ENCODE results near the gene COASY. TPM values are rescaled to one million over a fixed set of nuclear protein-coding genes. Genes with fewer than 3 reads are reported as not detected.

The COASY gene
- total RNA-seq, 2 experiments from 2014 or later: 37.8 to 40.7 TPM

DNA sequence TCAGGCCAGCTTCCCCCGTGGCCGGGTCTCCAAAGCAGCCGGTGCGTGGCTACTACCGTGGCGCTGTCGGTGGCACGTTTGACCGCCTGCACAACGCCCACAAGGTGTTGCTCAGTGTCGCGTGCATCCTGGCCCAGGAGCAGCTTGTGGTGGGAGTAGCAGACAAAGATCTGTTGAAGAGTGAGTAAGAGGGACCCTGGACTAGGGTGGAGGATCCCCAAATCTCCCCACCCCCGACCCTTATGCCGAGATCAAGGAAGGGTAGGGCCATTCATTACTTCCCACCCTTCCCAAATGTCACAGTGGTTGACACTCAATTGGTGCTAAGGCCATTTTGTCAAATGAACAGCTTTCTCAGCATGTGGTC lies 1.2 kb downstream of the COASY start:
- peaks cover 55% of the 10 kb centered on the region for H3K4me1 ChIP-seq (ENCODE audit: insufficient read depth, low read length)
- ATAC-seq (ENCODE audit: poor library complexity) (no peak), DNase-seq (no peak)
- Mint-ChIP-seq H3K36me3 (ENCODE audit: low read depth) (peaks cover 51% of the 10 kb centered on the region), H3K4me3 (peak overlapping the region; percentile 90), H3K9me3 (no peaks in the 10 kb centered on the region), H3K27me3 (no peaks in the 10 kb centered on the region), H3K27ac (peak overlapping the region; percentile 96), H3K4me1 (ENCODE audit: low read depth) (peaks cover 39% of the 10 kb centered on the region)
- intact Hi-C loops (cut with DNase I, micrococcal nuclease): loop anchor here in 1 of 2 experiments (2.0 kb wide), 1 partner anchor 26 kb away; the partner anchor contains the start of gene NAGLU
- CTCF ChIA-PET: no interaction called here
- peak overlapping the region; percentile 78 for H3K4me3 ChIP-seq (ENCODE audit: low read length)
- POLR2A ChIA-PET: interaction anchor here (1.7 kb wide), 1 partner anchor 9 kb away, joined by 9 read pairs; no protein-coding TSS in a partner anchor
- H3K27me3 ChIP-seq (ENCODE audit: control insufficient read depth in 1 of 2, insufficient read depth in 2 of 2, low read length in 2 of 2): no peaks in the 10 kb centered on the region
- no peak overlapping the region for H3K27ac ChIP-seq (ENCODE audit: low read depth in 1 of 2, low read length in 2 of 2)
- TF ChIP-seq, protein P1, sequence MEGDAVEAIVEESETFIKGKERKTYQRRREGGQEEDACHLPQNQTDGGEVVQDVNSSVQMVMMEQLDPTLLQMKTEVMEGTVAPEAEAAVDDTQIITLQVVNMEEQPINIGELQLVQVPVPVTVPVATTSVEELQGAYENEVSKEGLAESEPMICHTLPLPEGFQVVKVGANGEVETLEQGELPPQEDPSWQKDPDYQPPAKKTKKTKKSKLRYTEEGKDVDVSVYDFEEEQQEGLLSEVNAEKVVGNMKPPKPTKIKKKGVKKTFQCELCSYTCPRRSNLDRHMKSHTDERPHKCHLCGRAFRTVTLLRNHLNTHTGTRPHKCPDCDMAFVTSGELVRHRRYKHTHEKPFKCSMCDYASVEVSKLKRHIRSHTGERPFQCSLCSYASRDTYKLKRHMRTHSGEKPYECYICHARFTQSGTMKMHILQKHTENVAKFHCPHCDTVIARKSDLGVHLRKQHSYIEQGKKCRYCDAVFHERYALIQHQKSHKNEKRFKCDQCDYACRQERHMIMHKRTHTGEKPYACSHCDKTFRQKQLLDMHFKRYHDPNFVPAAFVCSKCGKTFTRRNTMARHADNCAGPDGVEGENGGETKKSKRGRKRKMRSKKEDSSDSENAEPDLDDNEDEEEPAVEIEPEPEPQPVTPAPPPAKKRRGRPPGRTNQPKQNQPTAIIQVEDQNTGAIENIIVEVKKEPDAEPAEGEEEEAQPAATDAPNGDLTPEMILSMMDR (IDR thresholded peaks at IDR 0.05): no peak
- H3K9me3 ChIP-seq (ENCODE audit: control insufficient read depth in 1 of 2, insufficient read depth in 1 of 2, low read length in 2 of 2): no peaks in the 10 kb centered on the region
- peaks cover 32% of the 10 kb centered on the region for H3K36me3 ChIP-seq (ENCODE audit: insufficient read depth, low read length)

DNA sequence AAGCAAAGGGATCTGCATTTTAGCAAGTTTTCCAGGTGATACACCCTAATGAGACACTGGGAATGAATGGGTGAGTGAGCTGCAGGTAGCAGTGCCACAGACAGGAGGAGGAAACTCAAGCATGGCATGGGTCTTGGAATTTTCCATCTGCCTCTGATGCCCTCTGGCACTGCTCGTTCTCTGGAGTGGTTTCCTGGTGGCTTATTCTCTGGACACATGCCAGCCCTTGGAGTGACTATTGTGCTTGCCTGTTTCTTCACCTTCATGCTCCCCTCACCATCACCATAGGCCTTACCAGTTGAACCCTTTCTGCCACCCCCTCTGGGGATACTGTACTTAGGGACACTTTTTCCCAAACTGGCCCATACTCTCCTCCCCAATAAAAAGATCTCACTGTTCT lies 1.6 kb downstream of the COASY start:
- peaks cover 39% of the 10 kb centered on the region for H3K4me1 Mint-ChIP-seq (ENCODE audit: low read depth)
- peak overlapping the region; percentile 96 for H3K27ac Mint-ChIP-seq
- Histone ChIP-seq H3K4me3 (ENCODE audit: low read length) (no peak overlapping the region), H3K9me3 (ENCODE audit: control insufficient read depth in 1 of 2, insufficient read depth in 1 of 2, low read length in 2 of 2) (no peaks in the 10 kb centered on the region), H3K4me1 (ENCODE audit: insufficient read depth, low read length) (peaks cover 59% of the 10 kb centered on the region), H3K36me3 (ENCODE audit: insufficient read depth, low read length) (peaks cover 35% of the 10 kb centered on the region), H3K27ac (ENCODE audit: low read depth in 1 of 2, low read length in 2 of 2) (no peak overlapping the region), H3K27me3 (ENCODE audit: control insufficient read depth in 1 of 2, insufficient read depth in 2 of 2, low read length in 2 of 2) (no peaks in the 10 kb centered on the region)
- peak overlapping the region; percentile 90 for H3K4me3 Mint-ChIP-seq
- intact Hi-C loops (cut with DNase I, micrococcal nuclease): loop anchor here in 1 of 2 experiments (2.0 kb wide), 1 partner anchor 27 kb away; the partner anchor contains the start of gene NAGLU
- ATAC-seq (ENCODE audit: poor library complexity) (no peak), DNase-seq (no peak)
- POLR2A ChIA-PET: interaction anchor here (1.7 kb wide), 1 partner anchor 9 kb away, joined by 9 read pairs; no protein-coding TSS in a partner anchor
- H3K9me3 Mint-ChIP-seq: no peaks in the 10 kb centered on the region
- no peaks in the 10 kb centered on the region for H3K27me3 Mint-ChIP-seq
- CTCF ChIA-PET: no interaction called here
- TF ChIP-seq, protein P1 (IDR thresholded peaks at IDR 0.05): no peak
- H3K36me3 Mint-ChIP-seq (ENCODE audit: low read depth): peaks cover 52% of the 10 kb centered on the region

DNA sequence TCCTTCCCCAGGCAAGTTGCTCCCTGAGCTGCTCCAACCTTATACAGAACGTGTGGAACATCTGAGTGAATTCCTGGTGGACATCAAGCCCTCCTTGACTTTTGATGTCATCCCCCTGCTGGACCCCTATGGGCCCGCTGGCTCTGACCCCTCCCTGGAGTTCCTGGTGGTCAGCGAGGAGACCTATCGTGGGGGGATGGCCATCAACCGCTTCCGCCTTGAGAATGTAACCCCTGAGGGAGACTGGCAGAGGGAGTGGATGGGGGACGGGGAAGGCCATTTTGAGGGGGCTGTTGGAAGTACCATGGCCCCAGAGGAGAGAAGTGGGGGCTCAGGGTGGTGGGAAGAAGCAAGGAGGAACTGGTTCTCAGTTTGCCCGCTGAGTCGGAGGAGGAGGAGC lies 2.0 kb downstream of the COASY start:
- ChIA-PET POLR2A (interaction anchor here (1.7 kb wide), 1 partner anchor 9 kb away, joined by 9 read pairs; no protein-coding TSS in a partner anchor), CTCF (no interaction called here)
- Histone ChIP-seq H3K27me3 (ENCODE audit: control insufficient read depth in 1 of 2, insufficient read depth in 2 of 2, low read length in 2 of 2) (no peaks in the 10 kb centered on the region), H3K27ac (ENCODE audit: low read depth in 1 of 2, low read length in 2 of 2) (no peak overlapping the region), H3K4me3 (ENCODE audit: low read length) (no peak overlapping the region), H3K4me1 (ENCODE audit: insufficient read depth, low read length) (peaks cover 64% of the 10 kb centered on the region), H3K36me3 (ENCODE audit: insufficient read depth, low read length) (peaks cover 39% of the 10 kb centered on the region), H3K9me3 (ENCODE audit: control insufficient read depth in 1 of 2, insufficient read depth in 1 of 2, low read length in 2 of 2) (no peaks in the 10 kb centered on the region)
- intact Hi-C loops (cut with DNase I, micrococcal nuclease): loop anchor here in 1 of 2 experiments (2.0 kb wide), 1 partner anchor 27 kb away; the partner anchor contains the start of gene NAGLU
- Mint-ChIP-seq H3K4me1 (ENCODE audit: low read depth) (peaks cover 39% of the 10 kb centered on the region), H3K27me3 (no peaks in the 10 kb centered on the region), H3K36me3 (ENCODE audit: low read depth) (peaks cover 56% of the 10 kb centered on the region), H3K9me3 (no peaks in the 10 kb centered on the region), H3K27ac (peak overlapping the region; percentile 96), H3K4me3 (peak overlapping the region; percentile 90)
- no peak for ATAC-seq (ENCODE audit: poor library complexity)
- DNase-seq: peak in 1 of 14 experiments; percentile 16
- TF ChIP-seq, protein P1 (IDR thresholded peaks at IDR 0.05): no peak

Measured in CD4-positive, alpha-beta T cell (primary cell).